ENCODE measurements around the gene ARNT2.

The ARNT2 gene

DNA sequence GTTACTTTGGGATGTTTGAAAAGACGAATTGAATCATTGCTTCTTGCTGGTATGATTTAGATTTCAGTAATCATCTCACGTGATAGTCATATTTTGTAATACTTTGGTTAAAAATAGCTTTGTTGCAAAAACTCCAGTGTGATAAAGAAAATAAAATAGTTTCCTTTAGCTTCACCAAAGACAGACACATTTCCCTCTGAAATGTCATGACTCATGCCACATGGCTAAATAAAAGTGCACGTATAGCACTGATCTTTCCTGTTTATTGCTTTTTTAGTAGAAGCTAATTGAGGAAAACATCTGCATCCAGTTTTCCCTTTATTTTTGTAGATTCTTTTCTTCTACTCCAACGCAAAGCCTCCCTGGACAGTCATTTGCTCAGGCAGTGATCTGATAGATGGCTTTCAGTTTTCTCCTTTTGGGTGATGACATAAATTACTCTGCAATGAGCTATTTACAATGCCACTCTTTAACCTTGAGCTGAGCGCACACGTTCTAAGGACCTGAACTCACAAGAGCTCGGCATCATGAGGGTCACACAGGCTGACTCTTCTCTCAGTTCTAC is 84.9 kb downstream of the ARNT2 start:
- no peak overlapping the region for H3K4me3 ChIP-seq (ENCODE audit: low read depth, low read length)

DNA sequence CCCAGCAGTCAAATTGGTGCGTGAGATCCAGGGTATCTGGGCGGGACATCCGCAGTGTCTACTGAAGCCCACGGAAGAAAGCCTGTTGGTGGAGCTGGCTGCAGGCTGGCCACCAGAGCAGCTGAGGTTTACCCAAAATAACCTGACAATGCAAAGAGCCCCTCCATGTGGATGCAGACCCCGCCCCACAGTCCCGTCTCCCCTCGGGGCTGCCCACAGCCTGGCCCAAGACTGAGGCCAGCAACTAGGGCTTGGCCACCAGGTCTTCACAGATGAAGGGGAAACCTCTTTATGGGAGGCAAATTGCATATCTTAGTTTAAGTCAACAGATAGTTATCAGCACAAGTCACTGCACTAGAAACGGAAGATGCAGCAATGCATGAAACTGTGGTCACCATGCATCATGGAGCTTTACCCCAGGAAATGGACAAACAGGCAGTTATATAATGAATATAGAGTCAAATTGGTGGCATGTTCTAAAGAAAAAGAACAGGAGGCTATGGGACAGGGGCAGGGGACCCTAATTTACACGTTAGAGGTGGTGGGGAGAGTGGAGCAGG is 86.3 kb downstream of the ARNT2 start:
- no peak overlapping the region for H3K4me3 ChIP-seq (ENCODE audit: low read depth, low read length)

GRCh38 chr15:80491163-80491847 is 87.1 kb downstream of the ARNT2 start:
- no peak overlapping the region for H3K4me3 ChIP-seq (ENCODE audit: low read depth, low read length)

DNA sequence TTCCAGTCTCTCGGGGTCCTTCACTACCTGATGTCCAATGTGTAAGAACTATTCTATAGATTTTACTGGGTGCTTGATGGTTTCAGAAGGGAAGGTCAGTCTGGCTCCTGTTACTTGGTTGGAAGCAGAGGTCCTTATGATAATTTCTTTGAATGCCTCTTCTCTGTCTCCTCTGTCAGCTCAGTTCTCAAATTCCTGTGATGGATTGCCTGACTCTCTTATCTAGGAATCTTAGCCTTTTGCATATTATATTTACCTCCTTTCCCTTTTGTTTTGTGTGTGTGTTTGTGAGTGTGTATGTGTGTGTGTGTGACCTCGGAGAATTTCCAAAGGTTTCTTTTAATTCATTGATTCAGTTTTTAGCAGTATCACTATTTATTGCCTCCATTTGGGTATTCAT is 88.2 kb downstream of the ARNT2 start:
- no peak overlapping the region for H3K4me3 ChIP-seq (ENCODE audit: low read depth, low read length)

DNA sequence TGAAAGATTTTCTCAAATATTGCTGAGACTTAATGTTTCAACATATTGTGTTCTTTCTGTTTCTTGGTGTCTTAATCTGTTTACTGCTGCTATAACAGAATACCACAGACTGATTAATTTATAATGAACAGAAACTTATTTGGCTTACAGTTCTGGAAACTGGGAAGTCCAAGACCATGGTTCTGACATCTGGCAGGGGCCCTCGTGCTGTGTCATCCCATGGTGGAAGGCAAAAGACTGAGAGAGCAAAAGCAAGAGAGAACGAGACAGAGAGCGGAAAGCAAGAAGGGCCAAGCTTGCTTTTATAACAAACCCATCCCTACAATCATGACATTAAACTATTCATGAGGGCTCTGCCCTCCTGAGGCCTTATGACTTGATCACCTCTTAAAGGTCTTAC is 88.7 kb downstream of the ARNT2 start:
- no peak overlapping the region for H3K4me3 ChIP-seq (ENCODE audit: low read depth, low read length)

- H3K4me3 ChIP-seq (ENCODE audit: low read depth, low read length), result no peak overlapping the region
These were observed 90.2 kb downstream of the ARNT2 start for GRCh38 chr15:80494351-80494751.

DNA sequence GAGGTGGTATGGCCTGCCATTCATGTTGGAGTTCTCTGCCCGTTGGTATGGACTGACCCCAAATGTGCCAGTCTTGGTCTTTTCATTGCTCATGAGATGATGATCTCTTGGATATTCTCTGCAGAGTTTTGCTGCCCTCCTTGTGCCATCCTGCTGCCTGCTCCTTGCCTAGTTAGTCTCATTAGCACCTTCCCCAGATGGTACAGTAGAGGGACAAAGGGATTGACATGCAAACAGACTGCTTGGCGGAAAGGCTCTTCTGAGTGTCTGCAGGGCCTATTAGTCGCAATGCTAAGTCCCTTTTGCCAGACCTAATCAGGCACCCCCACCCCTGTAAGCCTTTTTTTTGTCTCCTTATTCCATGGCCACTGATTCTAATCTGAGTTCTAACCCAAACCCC is 90.6 kb downstream of the ARNT2 start:
- H3K4me3 ChIP-seq (ENCODE audit: low read depth, low read length), result no peak overlapping the region

- no peak overlapping the region for H3K4me3 ChIP-seq (ENCODE audit: low read depth, low read length)
These were observed 91.3 kb downstream of the ARNT2 start for GRCh38 chr15:80495401-80495942.

DNA sequence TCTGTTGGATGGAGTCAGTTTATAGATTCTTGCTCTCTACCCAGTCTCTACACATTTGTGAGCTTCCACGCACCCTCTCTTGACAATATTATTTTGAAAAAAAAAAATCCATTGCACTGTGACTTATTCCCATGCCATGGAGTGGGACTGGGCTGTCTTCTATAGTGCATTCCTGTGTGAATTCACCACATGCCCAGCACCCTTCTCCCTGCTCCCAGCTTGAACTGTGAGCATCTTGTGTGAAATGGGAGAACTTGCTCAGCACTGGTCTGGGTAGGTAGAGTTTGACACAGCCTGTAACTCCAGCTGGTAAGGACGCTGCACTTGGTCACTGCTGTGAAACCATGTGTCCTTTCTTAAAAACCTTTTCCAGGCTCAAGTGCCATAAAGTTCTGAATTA is 91.9 kb downstream of the ARNT2 start:
- H3K4me3 ChIP-seq (ENCODE audit: low read depth, low read length), result no peak overlapping the region

- H3K4me3 ChIP-seq (ENCODE audit: low read depth, low read length), result no peak overlapping the region
These were observed 93.0 kb downstream of the ARNT2 start for GRCh38 chr15:80497221-80497620.

DNA sequence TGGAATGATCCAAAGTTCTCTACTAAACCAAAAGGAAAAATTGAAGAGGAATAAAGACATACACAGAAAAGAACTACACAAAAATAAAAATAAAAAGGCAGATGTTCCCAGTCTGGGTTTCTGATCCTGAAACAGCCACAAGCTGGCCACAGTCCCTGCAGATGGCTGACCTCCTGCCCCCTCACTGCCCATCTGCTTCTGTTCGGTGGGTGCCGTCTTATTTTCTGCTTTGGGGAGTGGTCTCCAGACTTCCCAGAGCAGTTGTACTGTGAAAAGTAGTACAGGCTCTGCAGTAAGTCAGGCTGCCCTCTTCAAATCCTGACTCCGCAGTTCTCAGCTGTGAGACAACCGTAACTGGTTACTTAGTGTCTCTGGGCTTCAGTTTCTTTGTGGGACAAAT is 94.5 kb downstream of the ARNT2 start:
- H3K4me3 ChIP-seq (ENCODE audit: low read depth, low read length), result no peak overlapping the region

GRCh38 chr15:80500021-80500420 is 95.8 kb downstream of the ARNT2 start:
- H3K4me3 ChIP-seq (ENCODE audit: low read depth, low read length), result no peak overlapping the region

DNA sequence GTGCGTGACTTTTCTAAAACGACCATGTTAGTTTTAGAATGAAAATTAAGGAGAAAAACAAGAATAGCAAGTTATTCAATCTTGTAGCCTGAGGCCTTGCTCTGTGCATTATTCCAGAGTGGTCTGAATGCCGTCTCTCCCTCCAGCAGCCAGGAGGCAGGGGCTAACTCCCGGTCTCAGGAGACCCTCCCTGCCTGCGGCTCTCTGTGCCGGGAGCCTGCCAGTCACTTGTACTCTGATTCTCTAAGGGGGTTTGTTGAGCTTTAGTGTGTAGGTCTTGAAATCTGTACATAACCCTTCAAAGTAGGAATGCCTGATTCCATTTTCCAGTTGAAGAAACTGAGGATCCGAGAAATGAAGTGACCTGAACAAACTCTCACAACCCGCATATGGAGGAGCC is 97.3 kb downstream of the ARNT2 start:
- no peak overlapping the region for H3K4me3 ChIP-seq (ENCODE audit: low read depth, low read length)

DNA sequence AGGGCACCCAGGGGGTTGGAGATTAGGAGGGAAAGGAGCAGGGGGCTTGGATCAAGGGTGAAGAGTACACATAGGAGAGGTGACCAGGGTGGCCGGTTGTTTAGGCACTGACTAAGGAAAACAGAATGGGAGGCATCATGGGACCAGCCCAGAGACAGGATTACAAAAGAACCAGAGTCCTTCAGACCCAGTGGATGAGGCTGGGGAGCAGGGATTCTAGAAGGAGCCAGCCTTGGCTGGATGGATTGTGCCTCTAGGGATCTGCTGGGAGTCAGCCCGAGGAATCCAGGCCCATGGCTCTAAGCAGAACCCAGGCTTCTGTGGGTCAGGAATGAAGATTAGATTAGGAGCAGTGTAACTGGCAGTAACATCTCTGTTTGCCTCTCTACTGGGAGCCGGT is 98.6 kb downstream of the ARNT2 start:
- no peak overlapping the region for H3K4me3 ChIP-seq (ENCODE audit: low read depth, low read length)

DNA sequence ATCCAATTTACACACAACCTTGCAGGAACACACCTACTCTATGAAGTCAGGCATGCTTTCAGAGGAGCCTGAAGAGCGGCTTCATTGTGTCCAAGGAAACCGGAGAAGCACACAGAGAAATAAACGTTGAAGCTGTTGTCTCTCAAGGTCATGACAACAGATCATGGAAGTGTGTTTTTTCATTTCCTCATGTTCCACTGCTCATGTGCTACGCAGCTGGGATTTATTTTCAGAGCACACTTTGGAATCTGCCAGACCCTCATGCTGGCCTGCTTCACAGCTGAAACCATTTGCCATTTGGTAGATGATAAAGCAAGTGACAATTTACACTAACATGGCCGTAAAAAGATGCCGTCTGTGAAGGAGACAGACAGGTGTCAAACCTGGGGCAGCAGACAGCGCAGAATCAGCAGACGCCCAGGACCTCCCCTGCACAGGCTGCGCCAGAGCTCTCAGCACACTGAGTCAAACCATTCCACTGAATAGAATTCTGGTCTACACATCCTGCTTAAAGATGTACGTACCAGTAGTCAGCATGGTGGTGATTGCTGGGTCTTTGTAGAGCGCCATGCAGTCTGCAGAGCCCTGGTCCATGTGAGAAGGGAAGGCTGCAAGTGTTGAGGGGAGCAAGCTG is 99.3 kb downstream of the ARNT2 start:
- H3K4me3 ChIP-seq (ENCODE audit: low read depth, low read length), result no peak overlapping the region

DNA sequence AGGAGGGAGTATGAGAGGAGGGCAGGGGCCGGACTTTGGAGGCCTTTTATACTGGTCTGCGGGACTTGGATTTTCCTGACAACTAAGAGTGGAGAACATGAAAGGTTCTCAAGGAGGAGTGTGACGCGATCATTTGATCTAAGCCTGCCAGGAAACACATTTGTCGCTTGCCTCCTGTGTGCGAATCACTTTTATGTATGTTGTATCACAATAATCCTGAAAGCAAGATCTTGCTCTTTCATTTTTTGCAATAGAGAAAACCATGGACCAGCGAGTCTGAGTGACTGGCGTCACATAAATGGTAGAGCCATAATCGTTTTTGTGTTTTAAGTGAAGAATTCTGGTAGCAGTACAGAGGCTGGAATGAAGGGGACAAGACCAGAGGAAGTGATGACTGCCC is 100.7 kb downstream of the ARNT2 start:
- H3K4me3 ChIP-seq (ENCODE audit: low read depth, low read length), result no peak overlapping the region

DNA sequence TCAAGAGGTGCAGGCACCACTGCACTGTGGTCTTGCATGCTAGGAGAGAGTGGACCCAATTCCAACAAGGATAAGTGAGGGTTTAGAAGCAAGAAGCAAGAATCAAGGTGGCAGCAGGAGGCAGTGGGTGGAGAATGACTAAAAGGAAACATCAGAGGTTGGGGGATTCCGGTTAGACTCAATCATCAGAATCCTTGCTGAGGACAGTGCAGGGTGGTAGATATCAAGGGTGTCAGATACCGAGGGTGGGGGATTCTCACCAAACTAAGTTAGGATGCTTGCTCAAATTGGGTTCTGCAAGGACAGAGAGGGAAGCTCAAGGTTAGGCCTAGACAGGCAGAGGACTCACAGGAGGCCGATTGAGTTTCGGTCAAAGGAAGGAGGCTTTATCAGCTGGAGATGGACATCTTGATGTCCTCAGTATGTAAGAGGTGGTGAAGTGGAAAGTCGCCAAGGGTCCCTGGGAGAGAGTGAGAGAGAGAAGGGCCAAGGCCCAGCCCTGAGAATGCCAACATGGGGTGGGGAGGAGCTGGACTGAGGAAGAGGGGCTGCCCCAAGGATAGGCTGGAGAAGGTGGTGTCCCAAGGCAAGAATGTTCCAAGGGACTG is 102.2 kb downstream of the ARNT2 start:
- H3K4me3 ChIP-seq (ENCODE audit: low read depth, low read length), result no peak overlapping the region

- no peak overlapping the region for H3K4me3 ChIP-seq (ENCODE audit: low read depth, low read length)
These were observed 102.9 kb downstream of the ARNT2 start for GRCh38 chr15:80507131-80507530.

DNA sequence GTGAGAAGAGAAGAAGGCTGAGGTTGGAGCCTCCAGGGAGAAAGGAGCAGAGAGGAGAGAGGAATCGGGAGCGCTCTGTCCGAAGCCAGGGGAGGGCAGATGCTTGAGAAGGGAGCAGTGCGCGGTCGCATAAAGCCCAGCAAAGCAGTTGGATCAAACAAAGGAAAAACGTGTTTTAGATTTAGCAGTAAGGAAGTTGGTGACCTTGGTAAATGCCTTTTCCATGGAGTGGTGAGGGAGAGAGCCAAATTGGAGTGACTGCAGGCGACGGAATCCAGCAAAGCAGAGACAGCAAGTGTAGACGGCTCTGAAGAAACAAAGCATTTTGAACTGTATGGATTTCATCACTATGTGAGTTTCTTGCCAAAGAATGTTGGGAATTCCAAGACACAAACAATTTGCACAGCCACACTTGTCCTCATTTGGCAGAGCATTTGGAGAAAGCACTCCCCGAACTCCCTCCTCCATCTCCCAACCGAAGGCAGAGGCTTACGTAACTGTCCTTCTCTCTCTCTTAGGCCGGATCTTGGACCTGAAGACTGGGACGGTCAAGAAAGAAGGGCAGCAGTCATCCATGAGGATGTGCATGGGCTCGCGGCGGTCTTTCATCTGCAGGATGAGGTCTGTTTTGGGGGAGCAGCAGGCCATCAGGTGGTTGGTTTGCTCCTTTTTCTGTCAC is 103.6 kb downstream of the ARNT2 start:
- H3K4me3 ChIP-seq (ENCODE audit: low read depth, low read length), result no peak overlapping the region

DNA sequence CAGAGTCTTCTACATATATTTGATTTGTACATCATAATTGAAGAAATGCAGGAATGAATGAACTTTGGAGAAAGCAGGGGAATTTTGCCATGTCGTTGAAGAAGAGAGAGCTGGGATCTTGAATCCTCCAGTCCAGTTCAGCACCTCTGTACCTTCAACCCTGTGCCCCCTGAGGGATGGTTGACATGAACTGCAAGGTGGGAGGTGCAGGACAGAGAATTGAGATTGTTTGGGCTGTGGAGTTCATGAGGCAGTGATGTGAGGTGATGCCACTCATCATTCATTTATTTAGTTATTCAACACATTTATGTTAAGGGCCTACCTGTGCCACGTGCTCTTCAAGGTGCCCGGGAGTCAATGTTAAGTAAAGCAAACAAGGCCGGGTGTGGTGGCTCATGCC is 104.6 kb downstream of the ARNT2 start:
- H3K4me3 ChIP-seq (ENCODE audit: low read depth, low read length), result no peak overlapping the region

DNA sequence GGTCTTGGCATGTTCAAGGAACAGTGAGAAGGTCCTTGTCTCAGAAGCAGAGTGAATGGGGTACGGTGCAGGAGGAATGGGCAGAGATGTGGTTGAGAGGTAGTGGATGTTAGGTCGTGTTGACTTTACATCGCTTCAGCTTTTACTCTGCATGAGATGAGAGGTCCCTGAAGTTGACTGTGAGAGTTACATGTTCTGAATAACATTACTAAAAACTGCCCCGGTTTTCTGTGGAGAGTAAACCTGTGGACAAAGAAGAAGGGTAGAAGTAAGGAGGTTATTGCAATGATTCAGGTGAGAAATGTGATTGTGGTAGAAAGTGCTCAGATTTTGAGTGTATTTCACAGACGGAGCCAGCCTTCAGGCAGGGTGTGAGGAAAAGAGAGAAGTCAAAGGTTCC is 105.6 kb downstream of the ARNT2 start:
- H3K4me3 ChIP-seq (ENCODE audit: low read depth, low read length), result no peak overlapping the region
